WTC11 (cell line): Measurements from ENCODE around the gene ATP5PB. TPM values are rescaled to one million over a fixed set of nuclear protein-coding genes. Genes with fewer than 3 reads are reported as not detected.

Experiments
- ATAC-seq: fragments of 200-7000 bp; cut with Tn5 transposase; 2 replicates; pipeline ENCODE4 v1.10.0; 2021; ENCODE audit warnings: mild to moderate bottlenecking, moderate library complexity
- CTCF ChIA-PET: fragments of 300-600 bp; sonication (Branson Sonifier 250); formaldehyde crosslinking; loops from one replicate; lab custom pipeline; 2021; ENCODE audit warnings: antibody characterized with exemption; lab: Charles Lee
- POLR2A ChIA-PET: fragments of 350-600 bp; sonication (Branson Sonifier 250); formaldehyde crosslinking; loops from one replicate; lab custom pipeline; 2021; ENCODE audit warnings: antibody characterized with exemption; lab: Charles Lee
- DNase-seq: peaks from one replicate; pipeline ENCODE4 v3.0.0; 2021; ENCODE audit warnings: low spot score
- H3K27ac Mint-ChIP-seq: 2 replicates; pipeline ENCODE4 v1.8.0; 2021; ENCODE audit warnings: mixed read lengths
- H3K27me3 Mint-ChIP-seq: 2 replicates; pipeline ENCODE4 v1.8.0; 2021; ENCODE audit warnings: low read depth, mild to moderate bottlenecking, moderate library complexity, mixed read lengths
- H3K36me3 Mint-ChIP-seq: 2 replicates; pipeline ENCODE4 v1.8.0; 2021; ENCODE audit warnings: mixed read lengths
- H3K4me1 Mint-ChIP-seq: 2 replicates; pipeline ENCODE4 v1.8.0; 2022; ENCODE audit warnings: mixed read lengths
- H3K4me3 Mint-ChIP-seq: 2 replicates; pipeline ENCODE4 v1.8.0; 2021; ENCODE audit warnings: mild to moderate bottlenecking, moderate library complexity, mixed read lengths
- H3K9me3 Mint-ChIP-seq: 2 replicates; pipeline ENCODE4 v1.8.0; 2021; ENCODE audit warnings: mixed read lengths
- CBFB ChIP-seq: sonication (generic); formaldehyde crosslinking; IDR thresholded peaks from 2 replicates; pipeline ENCODE4 v1.8.1; 2022; ENCODE audit warnings: mild to moderate bottlenecking, low read depth, missing genetic modification reagents
- ESRRA ChIP-seq: sonication (generic); formaldehyde crosslinking; IDR thresholded peaks from 2 replicates; pipeline ENCODE4 v1.8.1; 2022; ENCODE audit warnings: mild to moderate bottlenecking, missing genetic modification reagents, borderline replicate concordance
- FOXP1 ChIP-seq: sonication (generic); formaldehyde crosslinking; IDR thresholded peaks from 2 replicates; pipeline ENCODE4 v1.8.0; 2022; ENCODE audit warnings: missing genetic modification reagents, mild to moderate bottlenecking, moderate library complexity, borderline replicate concordance
- GABPB1 ChIP-seq: sonication (generic); formaldehyde crosslinking; IDR thresholded peaks from 2 replicates; pipeline ENCODE4 v1.8.1; 2023; ENCODE audit warnings: mild to moderate bottlenecking, missing genetic modification reagents
- SMAD3 ChIP-seq: sonication (generic); formaldehyde crosslinking; IDR thresholded peaks from 2 replicates; pipeline ENCODE4 v1.8.0; 2022; ENCODE audit warnings: missing genetic modification reagents, mild to moderate bottlenecking, borderline replicate concordance
- TCF7 ChIP-seq: sonication (generic); formaldehyde crosslinking; IDR thresholded peaks from 2 replicates; pipeline ENCODE4 v1.8.0; 2022; ENCODE audit warnings: mild to moderate bottlenecking, low read depth, missing genetic modification reagents, moderate library complexity
- ZNF219 ChIP-seq: sonication (generic); formaldehyde crosslinking; IDR thresholded peaks from 2 replicates; pipeline ENCODE4 v1.8.0; 2023; ENCODE audit warnings: missing genetic modification reagents, mild to moderate bottlenecking, borderline replicate concordance
- ZNF263 ChIP-seq: sonication (generic); formaldehyde crosslinking; IDR thresholded peaks from 2 replicates; pipeline ENCODE4 v1.8.1; 2022; ENCODE audit warnings: low read depth, mild to moderate bottlenecking, moderate library complexity, missing genetic modification reagents
- ZNF671 ChIP-seq: fragments of 250-450 bp; sonication (Bioruptor Pico); IDR thresholded peaks from 2 replicates; pipeline ENCODE4 v1.8.0; 2021; ENCODE audit warnings: mild to moderate bottlenecking
- total RNA-seq: library from RNA; stranded (reverse); gene quantifications from 3 replicates; pipeline ENCODE4 v1.2.3, GENCODE V29; 2021
- TF ChIP-seq, protein P1 (sequence below): sonication (generic); formaldehyde crosslinking; IDR thresholded peaks from 2 replicates; pipeline ENCODE4 v1.8.0; 2023; ENCODE audit warnings: missing genetic modification reagents
- TF ChIP-seq, protein P2 (sequence below): sonication (generic); formaldehyde crosslinking; IDR thresholded peaks from 2 replicates; pipeline ENCODE4 v1.8.1; 2022; ENCODE audit warnings: low read depth, missing genetic modification reagents, borderline replicate concordance
- TF ChIP-seq, protein P3 (sequence below): fragments of 250-450 bp; sonication (Bioruptor Pico); IDR thresholded peaks from 2 replicates; pipeline ENCODE4 v2.1.2; 2022; ENCODE audit warnings: mild to moderate bottlenecking, moderate library complexity
- TF ChIP-seq, protein P4 (sequence below): fragments of 200-600 bp; IDR thresholded peaks from 2 replicates; pipeline ENCODE4 v1.8.0; 2022; ENCODE audit warnings: antibody characterized with exemption
- TF ChIP-seq, protein P5 (sequence below): sonication (generic); formaldehyde crosslinking; IDR thresholded peaks from 2 replicates; pipeline ENCODE4 v1.8.1; 2022; ENCODE audit warnings: mild to moderate bottlenecking, moderate library complexity, missing genetic modification reagents
- TF ChIP-seq, protein P6 (sequence below): fragments of 250-450 bp; sonication (Bioruptor Pico); IDR thresholded peaks from 2 replicates; pipeline ENCODE4 v1.9.0; 2021; ENCODE audit warnings: mild to moderate bottlenecking

ATP5PB gene
- total RNA-seq, 1 experiment from 2014 or later, result 284 TPM

DNA sequence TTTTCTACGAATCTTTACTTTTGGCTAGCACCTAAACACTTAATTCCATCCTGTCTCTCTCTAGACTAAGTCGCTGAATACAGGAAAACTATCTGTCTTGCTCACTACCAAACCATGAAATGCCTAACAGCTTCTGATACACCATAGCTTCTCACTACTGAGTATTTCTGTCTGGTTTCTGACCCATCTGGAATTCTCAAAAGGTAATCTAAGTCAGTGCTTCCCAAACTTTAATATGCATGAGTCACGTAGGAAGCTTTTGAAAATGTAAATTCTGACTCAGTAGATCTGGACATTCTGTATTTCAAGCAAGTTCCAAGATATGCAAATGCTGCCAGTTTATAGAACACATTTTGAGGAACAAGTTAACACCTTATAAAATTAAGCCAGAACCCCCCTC is 12.5 kb upstream of the ATP5PB start (continued):
- TF ChIP-seq, protein P1, sequence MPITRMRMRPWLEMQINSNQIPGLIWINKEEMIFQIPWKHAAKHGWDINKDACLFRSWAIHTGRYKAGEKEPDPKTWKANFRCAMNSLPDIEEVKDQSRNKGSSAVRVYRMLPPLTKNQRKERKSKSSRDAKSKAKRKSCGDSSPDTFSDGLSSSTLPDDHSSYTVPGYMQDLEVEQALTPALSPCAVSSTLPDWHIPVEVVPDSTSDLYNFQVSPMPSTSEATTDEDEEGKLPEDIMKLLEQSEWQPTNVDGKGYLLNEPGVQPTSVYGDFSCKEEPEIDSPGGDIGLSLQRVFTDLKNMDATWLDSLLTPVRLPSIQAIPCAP (CRISPR knock-in tag), result no peak
- TF ChIP-seq GABPB1 (CRISPR knock-in tag), result no peak
- TF ChIP-seq, protein P2, sequence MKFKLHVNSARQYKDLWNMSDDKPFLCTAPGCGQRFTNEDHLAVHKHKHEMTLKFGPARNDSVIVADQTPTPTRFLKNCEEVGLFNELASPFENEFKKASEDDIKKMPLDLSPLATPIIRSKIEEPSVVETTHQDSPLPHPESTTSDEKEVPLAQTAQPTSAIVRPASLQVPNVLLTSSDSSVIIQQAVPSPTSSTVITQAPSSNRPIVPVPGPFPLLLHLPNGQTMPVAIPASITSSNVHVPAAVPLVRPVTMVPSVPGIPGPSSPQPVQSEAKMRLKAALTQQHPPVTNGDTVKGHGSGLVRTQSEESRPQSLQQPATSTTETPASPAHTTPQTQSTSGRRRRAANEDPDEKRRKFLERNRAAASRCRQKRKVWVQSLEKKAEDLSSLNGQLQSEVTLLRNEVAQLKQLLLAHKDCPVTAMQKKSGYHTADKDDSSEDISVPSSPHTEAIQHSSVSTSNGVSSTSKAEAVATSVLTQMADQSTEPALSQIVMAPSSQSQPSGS (CRISPR knock-in tag), result no peak

DNA sequence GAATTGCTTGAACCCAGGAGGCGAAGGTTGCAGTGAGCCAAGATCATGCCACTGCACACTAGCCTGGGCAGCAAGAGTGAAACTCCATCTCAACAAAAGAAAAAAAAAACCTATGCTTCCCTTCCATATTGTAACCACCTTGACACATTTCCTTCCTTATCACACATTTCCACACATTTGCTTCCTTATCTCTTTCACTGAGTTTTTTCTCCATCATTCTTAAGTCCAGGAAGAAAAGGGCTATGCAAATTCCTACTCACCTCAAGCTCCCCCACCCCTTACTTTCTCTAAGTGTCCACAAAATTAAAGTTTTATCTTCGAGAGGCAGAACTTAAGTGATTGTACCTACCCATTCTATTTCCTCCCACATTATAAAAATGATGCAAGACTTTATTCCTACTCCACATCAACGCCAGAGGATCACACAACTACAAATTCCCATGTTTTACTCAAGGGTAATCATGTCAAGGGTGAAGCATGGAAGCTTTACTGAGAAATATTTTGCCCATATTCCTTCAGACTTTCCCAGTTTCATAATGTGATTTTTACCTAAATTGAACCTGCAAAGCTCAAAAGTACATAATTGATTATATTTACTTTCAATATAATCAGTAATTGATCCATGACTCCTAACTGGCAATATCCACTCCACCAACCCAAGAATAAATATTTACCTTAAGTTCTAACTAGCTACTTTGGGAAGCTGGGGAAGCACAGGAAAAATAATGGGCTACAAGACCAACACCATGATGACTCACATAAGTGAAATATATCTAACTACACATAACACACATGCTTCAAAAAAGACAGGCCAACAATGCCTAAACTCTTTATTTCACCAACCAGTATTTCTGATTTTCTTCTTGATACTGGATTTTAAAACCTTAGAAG is 9.6 kb upstream of the ATP5PB start:
- ChIA-PET POLR2A (no interaction called here), CTCF (interaction anchor here (1.7 kb wide), 2 partner anchors 40 to 68 kb away, joined by 4 to 5 read pairs; no protein-coding TSS in a partner anchor)
- no peak overlapping the region for H3K27ac Mint-ChIP-seq
- ATAC-seq (no peak), DNase-seq (no peak)
- no peaks in the 10 kb centered on the region; the same call in 1 of the 2 replicates for H3K27me3 Mint-ChIP-seq
- H3K36me3 Mint-ChIP-seq, result peaks cover 66% of the 10 kb centered on the region
- H3K4me1 Mint-ChIP-seq, result no peaks in the 10 kb centered on the region
- no peaks in the 10 kb centered on the region for H3K9me3 Mint-ChIP-seq
- TF ChIP-seq, protein P3, sequence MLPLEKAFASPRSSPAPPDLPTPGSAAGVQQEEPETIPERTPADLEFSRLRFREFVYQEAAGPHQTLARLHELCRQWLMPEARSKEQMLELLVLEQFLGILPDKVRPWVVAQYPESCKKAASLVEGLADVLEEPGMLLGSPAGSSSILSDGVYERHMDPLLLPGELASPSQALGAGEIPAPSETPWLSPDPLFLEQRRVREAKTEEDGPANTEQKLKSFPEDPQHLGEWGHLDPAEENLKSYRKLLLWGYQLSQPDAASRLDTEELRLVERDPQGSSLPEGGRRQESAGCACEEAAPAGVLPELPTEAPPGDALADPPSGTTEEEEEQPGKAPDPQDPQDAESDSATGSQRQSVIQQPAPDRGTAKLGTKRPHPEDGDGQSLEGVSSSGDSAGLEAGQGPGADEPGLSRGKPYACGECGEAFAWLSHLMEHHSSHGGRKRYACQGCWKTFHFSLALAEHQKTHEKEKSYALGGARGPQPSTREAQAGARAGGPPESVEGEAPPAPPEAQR (CRISPR knock-in tag), result no peak
- no peak for TF ChIP-seq SMAD3 (CRISPR knock-in tag)
- no peak for TF ChIP-seq FOXP1 (CRISPR knock-in tag)
- no peak for TF ChIP-seq ESRRA
- TF ChIP-seq, protein P1 (CRISPR knock-in tag), result no peak
- H3K4me3 Mint-ChIP-seq, result no peak overlapping the region

DNA sequence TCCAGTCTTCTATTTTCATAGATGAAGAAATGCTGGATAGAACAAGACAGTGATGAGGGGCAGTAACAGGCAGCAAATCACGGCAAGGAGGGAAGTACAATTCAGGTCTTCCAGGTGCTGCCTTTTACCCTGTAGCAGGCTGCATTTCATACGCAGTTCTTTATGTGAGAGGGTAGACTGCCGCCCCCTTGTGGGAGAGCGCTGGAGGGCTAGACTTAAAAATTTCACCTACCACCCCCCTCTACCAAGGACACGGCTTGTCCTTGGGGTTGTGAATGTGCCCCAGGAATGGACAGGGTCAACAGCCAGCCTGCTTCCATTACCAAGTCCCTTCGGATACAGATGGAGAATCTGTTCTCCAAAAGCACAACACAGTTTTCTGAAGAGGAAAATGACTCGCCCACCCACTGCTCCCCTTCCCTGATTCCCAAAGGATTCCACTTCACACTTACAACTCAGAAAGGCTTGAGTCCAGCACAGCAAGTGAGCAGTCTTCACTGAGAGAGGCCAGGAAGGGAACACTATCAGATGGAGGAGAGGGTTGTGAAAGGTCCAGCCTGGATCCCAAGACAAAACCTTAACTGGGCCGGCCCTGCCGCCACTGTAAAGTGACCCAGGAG is 7.6 kb upstream of the ATP5PB start:
- no peak overlapping the region for H3K4me3 Mint-ChIP-seq
- CTCF ChIA-PET, result interaction anchor here (1.7 kb wide), 2 partner anchors 42 to 66 kb away, joined by 4 to 5 read pairs; no protein-coding TSS in a partner anchor
- H3K27me3 Mint-ChIP-seq, result no peaks in the 10 kb centered on the region
- no peak for TF ChIP-seq CBFB
- TF ChIP-seq, protein P4, sequence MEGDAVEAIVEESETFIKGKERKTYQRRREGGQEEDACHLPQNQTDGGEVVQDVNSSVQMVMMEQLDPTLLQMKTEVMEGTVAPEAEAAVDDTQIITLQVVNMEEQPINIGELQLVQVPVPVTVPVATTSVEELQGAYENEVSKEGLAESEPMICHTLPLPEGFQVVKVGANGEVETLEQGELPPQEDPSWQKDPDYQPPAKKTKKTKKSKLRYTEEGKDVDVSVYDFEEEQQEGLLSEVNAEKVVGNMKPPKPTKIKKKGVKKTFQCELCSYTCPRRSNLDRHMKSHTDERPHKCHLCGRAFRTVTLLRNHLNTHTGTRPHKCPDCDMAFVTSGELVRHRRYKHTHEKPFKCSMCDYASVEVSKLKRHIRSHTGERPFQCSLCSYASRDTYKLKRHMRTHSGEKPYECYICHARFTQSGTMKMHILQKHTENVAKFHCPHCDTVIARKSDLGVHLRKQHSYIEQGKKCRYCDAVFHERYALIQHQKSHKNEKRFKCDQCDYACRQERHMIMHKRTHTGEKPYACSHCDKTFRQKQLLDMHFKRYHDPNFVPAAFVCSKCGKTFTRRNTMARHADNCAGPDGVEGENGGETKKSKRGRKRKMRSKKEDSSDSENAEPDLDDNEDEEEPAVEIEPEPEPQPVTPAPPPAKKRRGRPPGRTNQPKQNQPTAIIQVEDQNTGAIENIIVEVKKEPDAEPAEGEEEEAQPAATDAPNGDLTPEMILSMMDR, result peak; percentile 65
- no peaks in the 10 kb centered on the region for H3K9me3 Mint-ChIP-seq
- H3K36me3 Mint-ChIP-seq, result peaks cover 83% of the 10 kb centered on the region
- POLR2A ChIA-PET, result no interaction called here
- DNase-seq, result peak; percentile 75
- ATAC-seq, result peak; percentile 95
- H3K4me1 Mint-ChIP-seq, result no peaks in the 10 kb centered on the region
- H3K27ac Mint-ChIP-seq, result peak overlapping the region; percentile 57; the same call in 1 of the 2 replicates

DNA sequence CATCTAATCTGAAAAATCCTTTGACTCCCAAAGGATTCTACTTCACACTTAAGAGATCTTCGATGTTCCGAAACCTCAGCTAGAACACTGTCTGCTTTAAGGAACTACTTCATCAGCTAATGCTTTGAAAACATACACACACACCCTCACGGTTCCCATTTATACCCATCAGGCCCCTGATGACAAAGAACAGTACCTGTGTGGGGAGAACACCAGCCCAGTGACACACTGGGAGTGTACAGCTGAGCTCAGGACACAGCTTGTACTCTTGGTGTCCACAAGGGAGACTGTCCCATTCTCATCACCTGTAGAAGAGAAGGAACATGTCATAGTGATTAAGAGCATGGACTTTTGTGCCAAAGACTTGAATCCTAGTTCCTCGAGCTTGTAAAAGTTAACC is 6.8 kb upstream of the ATP5PB start:
- H3K9me3 Mint-ChIP-seq, result no peaks in the 10 kb centered on the region
- H3K36me3 Mint-ChIP-seq, result peaks cover 86% of the 10 kb centered on the region
- DNase-seq (no peak), ATAC-seq (no peak)
- H3K4me3 Mint-ChIP-seq, result no peak overlapping the region
- ChIA-PET POLR2A (no interaction called here), CTCF (interaction anchor here (0.9 kb wide), 1 partner anchor 1528 kb away, joined by 3 read pairs; no protein-coding TSS in a partner anchor)
- peaks cover 4% of the 10 kb centered on the region for H3K4me1 Mint-ChIP-seq
- H3K27me3 Mint-ChIP-seq, result no peaks in the 10 kb centered on the region
- H3K27ac Mint-ChIP-seq, result peak overlapping the region; percentile 57
- TF ChIP-seq ZNF263 (CRISPR knock-in tag), result no peak
- TF ChIP-seq, protein P5, sequence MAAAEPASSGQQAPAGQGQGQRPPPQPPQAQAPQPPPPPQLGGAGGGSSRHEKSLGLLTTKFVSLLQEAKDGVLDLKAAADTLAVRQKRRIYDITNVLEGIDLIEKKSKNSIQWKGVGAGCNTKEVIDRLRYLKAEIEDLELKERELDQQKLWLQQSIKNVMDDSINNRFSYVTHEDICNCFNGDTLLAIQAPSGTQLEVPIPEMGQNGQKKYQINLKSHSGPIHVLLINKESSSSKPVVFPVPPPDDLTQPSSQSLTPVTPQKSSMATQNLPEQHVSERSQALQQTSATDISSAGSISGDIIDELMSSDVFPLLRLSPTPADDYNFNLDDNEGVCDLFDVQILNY (CRISPR knock-in tag), result no peak
- no peak for TF ChIP-seq TCF7 (CRISPR knock-in tag)
- no peak for TF ChIP-seq ZNF219
- no peak for TF ChIP-seq ZNF671 (CRISPR knock-in tag)
- TF ChIP-seq ESRRA, result no peak
- TF ChIP-seq, protein P6, sequence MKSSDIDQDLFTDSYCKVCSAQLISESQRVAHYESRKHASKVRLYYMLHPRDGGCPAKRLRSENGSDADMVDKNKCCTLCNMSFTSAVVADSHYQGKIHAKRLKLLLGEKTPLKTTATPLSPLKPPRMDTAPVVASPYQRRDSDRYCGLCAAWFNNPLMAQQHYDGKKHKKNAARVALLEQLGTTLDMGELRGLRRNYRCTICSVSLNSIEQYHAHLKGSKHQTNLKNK (CRISPR knock-in tag), result no peak
- TF ChIP-seq, all 79 proteins: peak for 0
